ENCODE measurements around the gene SRC.

The SRC gene

GRCh38 chr20:37345339-37346235 is at the start of gene SRC:
Gene SRC (plus strand): TSS chr20:37346140. CDS start chr20:37384154, 38,014 bp downstream.
- peak; percentile 76 for DNase-seq (ENCODE audit: low read depth)

GRCh38 chr20:37296371-37296770 is 49.6 kb upstream of the SRC start:
- no peak for DNase-seq (ENCODE audit: low read depth)

DNA sequence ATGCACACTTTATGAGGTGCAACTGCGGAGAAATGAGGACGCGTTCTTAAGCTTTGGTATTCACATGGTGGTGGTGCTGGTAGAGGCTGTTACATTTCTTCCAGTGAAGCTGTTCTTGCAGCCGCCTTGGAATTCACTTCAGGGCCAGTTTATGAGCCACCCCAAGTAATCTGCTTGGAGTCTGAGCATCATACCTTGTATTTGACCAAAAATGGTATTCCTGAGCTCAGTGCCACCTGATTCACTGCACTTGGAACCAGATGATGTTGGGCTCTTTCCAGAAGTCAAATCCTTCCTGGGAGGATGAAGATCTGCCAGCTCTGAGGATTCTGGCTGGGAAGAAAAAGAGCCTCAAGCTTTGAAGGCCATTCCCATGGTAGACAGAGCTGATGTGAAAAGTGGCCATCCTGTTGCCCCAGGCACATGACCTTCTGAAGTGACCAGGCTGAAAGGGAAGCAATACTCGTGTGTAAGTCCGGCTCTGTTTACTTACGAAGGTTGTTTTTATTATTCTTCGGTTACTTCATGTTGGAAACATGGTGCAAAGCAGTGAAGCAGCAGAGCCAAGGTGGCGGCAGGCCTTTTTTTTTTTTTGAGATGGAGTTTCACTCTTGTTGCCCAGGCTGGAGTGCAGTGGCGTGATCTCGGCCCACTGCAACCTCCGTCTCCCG is 48.7 kb upstream of the SRC start:
- peak; percentile 36 for DNase-seq (ENCODE audit: low read depth)

- DNase-seq (ENCODE audit: low read depth), result peak; percentile 68
Observed at GRCh38 chr20:37298190-37298939, 47.6 kb upstream of the SRC start.

DNA sequence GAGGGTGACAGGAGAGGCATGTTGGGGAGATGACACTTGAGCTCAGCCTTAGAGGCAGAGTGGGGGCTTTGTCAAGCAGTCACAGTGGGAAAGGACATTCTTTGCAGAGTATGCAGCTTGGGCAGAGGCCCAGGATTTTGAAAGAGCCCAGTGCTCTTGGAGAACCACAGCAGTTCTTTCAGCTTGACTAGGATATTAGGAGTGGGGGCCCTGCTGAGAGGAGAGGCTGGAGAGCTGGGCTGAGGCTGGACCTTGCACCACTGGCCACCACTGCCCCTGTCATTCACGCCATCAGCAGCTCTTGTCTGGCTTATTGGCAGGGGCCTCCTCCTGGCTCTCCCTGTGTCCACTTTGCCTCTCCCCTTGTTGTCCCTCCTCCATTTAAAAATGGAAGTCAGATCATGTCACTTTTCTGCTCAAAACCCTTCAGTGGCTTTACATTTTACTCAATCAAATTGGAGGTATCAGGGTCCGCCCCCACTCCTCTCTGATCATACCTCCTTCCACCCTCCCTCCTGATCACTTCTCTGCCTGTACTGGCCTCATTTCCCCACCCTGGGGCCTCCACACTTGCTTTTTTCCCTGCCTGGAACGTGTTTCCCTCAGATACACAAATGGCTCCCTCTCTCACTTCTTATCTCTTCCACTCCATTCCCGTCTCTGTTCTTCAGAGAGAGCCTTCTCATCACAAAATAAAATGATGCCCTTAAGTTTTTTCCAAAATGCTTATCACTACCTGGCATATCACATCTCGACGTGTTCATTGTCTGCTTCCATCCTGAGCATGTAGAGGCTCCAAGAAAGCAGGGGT is 46.0 kb upstream of the SRC start:
- peak; percentile 75 for DNase-seq (ENCODE audit: low read depth)

GRCh38 chr20:37301120-37301519 is 44.8 kb upstream of the SRC start:
- no peak for DNase-seq (ENCODE audit: low read depth)

- no peak for DNase-seq (ENCODE audit: low read depth)
Observed at GRCh38 chr20:37301558-37301957, 44.4 kb upstream of the SRC start.

GRCh38 chr20:37302981-37303380 is 43.0 kb upstream of the SRC start:
- no peak for DNase-seq (ENCODE audit: low read depth)

DNA sequence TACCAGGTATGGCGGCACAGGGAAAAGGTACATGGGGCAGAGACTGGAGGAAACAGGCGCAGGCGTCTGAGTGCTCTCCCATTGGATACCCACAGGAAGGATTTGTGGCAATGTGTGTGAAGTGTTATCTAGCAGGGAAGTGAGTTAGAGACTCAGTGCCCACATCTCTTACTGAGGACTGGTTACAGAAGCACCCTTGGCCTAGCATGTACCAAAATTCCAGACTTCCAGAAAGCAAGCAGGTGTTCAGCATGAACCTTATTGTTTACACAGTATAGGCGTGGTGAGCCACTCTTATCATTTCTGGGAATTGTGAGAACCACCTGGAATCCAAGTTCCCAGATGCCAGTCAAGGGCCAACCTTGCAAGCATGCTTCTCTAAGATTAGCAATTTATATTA is 42.3 kb upstream of the SRC start:
- no peak for DNase-seq (ENCODE audit: low read depth)

- DNase-seq (ENCODE audit: low read depth), result no peak
Observed at GRCh38 chr20:37305079-37305478, 40.9 kb upstream of the SRC start.

GRCh38 chr20:37305839-37306238 is 40.1 kb upstream of the SRC start:
- no peak for DNase-seq (ENCODE audit: low read depth)

GRCh38 chr20:37308086-37309050 is 37.6 kb upstream of the SRC start:
- DNase-seq (ENCODE audit: low read depth), result no peak

DNA sequence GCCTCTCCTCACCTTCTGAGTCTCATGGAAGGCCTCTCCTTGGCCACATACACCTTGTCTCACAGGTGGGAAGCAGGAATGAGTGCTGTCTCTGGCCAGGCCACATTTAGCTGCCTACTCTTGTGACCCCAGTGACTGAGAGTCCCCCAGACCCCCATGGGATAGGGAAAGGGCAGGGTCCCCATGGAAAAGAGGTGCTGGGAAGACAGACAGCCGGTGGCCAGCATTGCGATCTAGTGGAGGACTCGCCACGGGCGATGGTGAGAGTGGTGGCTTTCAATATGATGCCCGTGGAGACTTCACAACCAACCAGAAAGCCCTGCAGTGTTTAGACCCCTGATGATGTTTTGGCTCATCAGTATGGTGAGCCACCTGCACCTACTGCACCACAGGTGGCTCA is 36.6 kb upstream of the SRC start:
- no peak for DNase-seq (ENCODE audit: low read depth)

DNA sequence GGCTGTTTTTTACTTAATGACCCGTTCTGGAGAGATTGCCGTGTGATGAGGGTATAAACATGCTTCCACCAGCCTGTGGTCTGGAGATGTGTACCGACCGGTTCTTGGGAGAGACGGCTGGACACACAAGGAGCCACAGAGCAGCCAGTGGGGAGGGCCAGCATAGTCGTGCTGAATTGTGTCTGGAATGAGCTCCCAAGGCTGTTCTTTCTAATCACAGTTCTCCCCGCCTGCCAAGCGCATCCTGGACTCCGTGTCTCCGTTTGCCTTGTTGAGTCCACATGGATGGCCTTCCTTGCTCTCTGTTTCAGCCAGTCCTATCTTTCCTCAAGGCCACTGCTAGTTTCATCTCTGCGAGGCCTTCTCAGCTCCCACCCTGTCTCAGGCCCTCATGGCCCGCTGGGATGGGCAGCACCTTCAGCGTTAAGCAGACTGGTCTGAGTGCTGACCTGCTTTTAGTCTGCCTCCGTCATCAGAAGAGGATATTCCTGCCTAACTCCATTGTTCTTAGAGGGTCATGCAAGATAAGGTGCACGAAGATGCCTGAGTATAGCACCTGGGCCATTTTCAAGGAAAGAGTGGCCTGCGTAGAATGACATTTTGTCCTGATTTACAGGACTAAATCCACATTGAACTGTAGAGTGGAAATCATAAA is 35.9 kb upstream of the SRC start:
- no peak for DNase-seq (ENCODE audit: low read depth)

DNA sequence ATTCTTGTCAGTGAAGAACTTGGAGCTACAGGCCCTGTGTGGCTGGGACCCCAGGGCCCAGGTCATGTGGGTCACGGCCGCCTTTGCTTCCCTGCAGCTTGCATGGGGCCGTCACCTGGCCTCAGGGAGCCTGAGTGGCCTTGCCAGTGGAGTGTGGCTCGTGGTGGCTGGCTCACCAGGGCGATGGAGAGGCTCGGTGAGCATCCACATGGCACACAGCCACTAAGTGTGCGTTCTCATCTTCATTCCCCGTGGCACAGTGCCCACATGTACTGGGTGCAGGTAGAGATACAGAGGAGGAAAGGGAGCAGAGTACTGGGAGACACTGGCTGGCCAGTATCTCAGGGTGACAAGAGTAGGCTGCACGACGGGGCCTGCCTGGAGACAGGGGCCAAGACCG is 35.0 kb upstream of the SRC start:
- no peak for DNase-seq (ENCODE audit: low read depth)

- DNase-seq (ENCODE audit: low read depth), result no peak
Observed at GRCh38 chr20:37311710-37312355, 34.1 kb upstream of the SRC start.

DNA sequence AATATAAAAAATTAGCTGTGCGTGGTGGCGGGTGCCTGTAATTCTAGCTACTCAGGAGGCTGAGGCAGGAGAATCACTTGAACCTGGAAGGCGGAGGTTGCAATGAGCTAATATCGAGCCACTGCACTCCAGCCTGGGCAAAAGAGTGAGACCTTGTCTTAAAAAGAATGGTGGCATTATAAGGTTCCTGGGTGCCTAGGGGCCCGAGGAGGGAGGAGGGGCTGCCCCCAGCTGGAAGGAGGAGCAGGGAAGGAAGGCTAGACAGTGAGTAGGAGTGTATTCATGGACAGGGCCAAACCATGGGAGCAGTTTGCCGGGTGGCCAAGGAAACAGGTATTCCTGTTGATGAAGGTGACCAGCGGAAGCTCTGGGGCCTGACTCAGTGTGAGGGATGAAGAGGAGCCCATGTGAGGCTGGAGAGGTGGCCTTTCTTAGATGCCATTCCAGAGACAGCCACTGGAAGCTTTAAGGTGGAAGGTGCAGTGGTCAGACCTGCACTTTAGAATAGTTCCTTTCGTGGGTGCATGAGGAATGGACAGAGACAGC is 32.3 kb upstream of the SRC start:
- no peak for DNase-seq (ENCODE audit: low read depth)

DNA sequence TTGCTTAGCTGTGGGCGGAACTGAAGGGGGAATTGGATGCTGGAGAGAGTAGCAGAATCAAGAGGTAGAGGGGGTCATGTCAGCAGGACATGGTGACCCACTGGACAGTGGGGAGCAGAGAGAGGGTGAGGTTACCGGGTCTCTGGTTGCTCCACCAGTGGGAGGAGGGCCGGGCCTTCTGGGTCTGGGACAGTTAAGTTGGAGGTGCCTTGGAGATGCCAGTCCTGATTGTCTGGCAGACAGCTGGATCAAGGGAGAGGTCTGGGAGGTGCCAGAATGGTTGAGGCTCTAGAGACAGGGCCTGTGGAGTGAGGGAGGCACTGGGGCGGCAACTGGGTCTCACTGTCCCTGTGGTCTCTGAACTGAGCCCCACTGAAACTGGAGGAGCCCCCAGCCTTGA is 31.8 kb upstream of the SRC start:
- no peak for DNase-seq (ENCODE audit: low read depth)

- peak; percentile 73 for DNase-seq (ENCODE audit: low read depth)
Observed at GRCh38 chr20:37314617-37315016, 31.3 kb upstream of the SRC start.

Measured in fibroblast of gingiva (primary cell).